IMR-90 (cell line): ENCODE data around the gene PIGN. TPM values are rescaled to one million over a fixed set of nuclear protein-coding genes. Genes with fewer than 3 reads are reported as not detected.

Source experiments
- ATAC-seq: fragments of 200-7000 bp; cut with Tn5 transposase; 2 replicates; pipeline ENCODE4 v1.9.1; 2020; ENCODE audit warnings: low read depth, mild to moderate bottlenecking, moderate library complexity
- BruUV-seq: library from RNA; stranded (reverse); fragments of 400-500 nt; replicated peaks from 2 replicates; lab custom pipeline; 2021; lab: Mats Ljungman, UMichigan
- CTCF ChIA-PET: fragments of 300-600 bp; formaldehyde crosslinking; extraction: SDS; loops from one replicate; lab custom pipeline; 2021; ENCODE audit warnings: antibody characterized with exemption; lab: Yijun Ruan, JAX
- POLR2A ChIA-PET: fragments of 300-600 bp; sonication (Branson Sonifier 250); formaldehyde crosslinking; loops from one replicate; lab custom pipeline; 2022; ENCODE audit warnings: antibody characterized with exemption; ENCODE audit not compliant: unreplicated experiment; lab: Charles Lee
- DNase-seq: peaks from one replicate; pipeline ENCODE4 v3.0.0; 2013
- H2AFZ ChIP-seq: replicated peaks from 2 replicates; pipeline ENCODE3; 2013; ENCODE audit warnings: low read length, mild to moderate bottlenecking; ENCODE audit not compliant: poor library complexity
- H2AK5ac ChIP-seq: 2 replicates; pipeline ENCODE4 v1.6.1; 2013; ENCODE audit warnings: low read depth, low read length, inconsistent platforms
- H2AK9ac ChIP-seq: replicated peaks from 2 replicates; pipeline ENCODE3; 2013; ENCODE audit warnings: mild to moderate bottlenecking, low read depth, low read length, moderate library complexity; ENCODE audit not compliant: poor library complexity
- H2BK120ac ChIP-seq: 2 replicates; pipeline ENCODE4 v1.6.1; 2013; ENCODE audit warnings: low read depth, low read length, inconsistent platforms
- H2BK15ac ChIP-seq: 3 replicates; pipeline ENCODE4 v1.6.1; 2013; ENCODE audit warnings: low read depth, low read length, inconsistent platforms
- H2BK20ac ChIP-seq: 2 replicates; pipeline ENCODE4 v1.6.1; 2013; ENCODE audit warnings: low read depth, mild to moderate bottlenecking, inconsistent platforms, low read length, moderate library complexity
- H2BK5ac ChIP-seq: 2 replicates; pipeline ENCODE4 v1.6.1; 2013; ENCODE audit warnings: mild to moderate bottlenecking, low read depth, low read length, inconsistent platforms; ENCODE audit not compliant: poor library complexity, severe bottlenecking
- H3K14ac ChIP-seq: replicated peaks from 2 replicates; pipeline ENCODE4 v1.6.1; 2013; ENCODE audit warnings: low read depth, low read length, inconsistent platforms
- H3K18ac ChIP-seq: 2 replicates; pipeline ENCODE4 v1.6.1; 2013; ENCODE audit warnings: low read depth, low read length, control low read depth
- H3K23ac ChIP-seq: 2 replicates; pipeline ENCODE4 v1.6.1; 2013; ENCODE audit warnings: low read depth, low read length, inconsistent platforms
- H3K27ac ChIP-seq: 2 replicates; pipeline ENCODE4 v1.5.1; 2013; ENCODE audit warnings: mild to moderate bottlenecking, control low read depth, low read length; ENCODE audit not compliant: insufficient read depth
- H3K27me3 ChIP-seq: 2 replicates; pipeline ENCODE4 v1.6.1; 2013; ENCODE audit warnings: low read length; ENCODE audit not compliant: control insufficient read depth, insufficient read depth
- H3K36me3 ChIP-seq: 2 replicates; pipeline ENCODE4 v1.6.1; 2013; ENCODE audit warnings: low read length, mixed read lengths; ENCODE audit not compliant: control insufficient read depth, insufficient read depth
- H3K4ac ChIP-seq: 2 replicates; pipeline ENCODE4 v1.6.1; 2013; ENCODE audit warnings: low read depth, low read length, inconsistent platforms
- H3K4me1 ChIP-seq: 2 replicates; pipeline ENCODE4 v1.6.1; 2013; ENCODE audit warnings: low read length, mixed read lengths; ENCODE audit not compliant: control insufficient read depth, insufficient read depth
- H3K4me2 ChIP-seq: 2 replicates; pipeline ENCODE4 v1.6.1; 2013; ENCODE audit warnings: low read depth, mild to moderate bottlenecking, control low read depth, low read length, moderate library complexity
- H3K4me3 ChIP-seq: 2 replicates; pipeline ENCODE4 v1.5.1; 2013; ENCODE audit warnings: low read depth, mild to moderate bottlenecking, control low read depth, low read length, moderate library complexity; ENCODE audit not compliant: insufficient read depth
- H3K56ac ChIP-seq: 2 replicates; pipeline ENCODE4 v1.6.1; 2013; ENCODE audit warnings: low read length, inconsistent platforms; ENCODE audit not compliant: insufficient read depth; ENCODE audit errors: extremely low read depth
- H3K79me1 ChIP-seq, 2 experiments: 2 replicates each; pipeline ENCODE4 v1.6.1; 2013; ENCODE audit warnings: low read length in 2 of 2, inconsistent platforms in 1 of 2, low read depth in 1 of 2
- H3K9ac ChIP-seq: 2 replicates; pipeline ENCODE4 v1.6.1; 2013; ENCODE audit warnings: low read depth, low read length, control low read depth
- H3K9me1 ChIP-seq: 2 replicates; pipeline ENCODE4 v1.6.1; 2013; ENCODE audit warnings: low read length, inconsistent platforms; ENCODE audit not compliant: insufficient read depth
- H3K9me3 ChIP-seq: 2 replicates; pipeline ENCODE4 v1.6.1; 2013; ENCODE audit warnings: low read length; ENCODE audit not compliant: control insufficient read depth, insufficient read depth
- H4K20me1 ChIP-seq: 2 replicates; pipeline ENCODE4 v1.6.1; 2013; ENCODE audit warnings: low read length, inconsistent platforms; ENCODE audit not compliant: insufficient read depth
- H4K5ac ChIP-seq: 2 replicates; pipeline ENCODE4 v1.6.1; 2013; ENCODE audit warnings: mild to moderate bottlenecking, low read depth, low read length, control low read depth
- H4K8ac ChIP-seq, 2 experiments: 2 replicates each; pipeline ENCODE4 v1.6.1; 2013; ENCODE audit warnings: low read depth in 2 of 2, low read length in 2 of 2, control low read depth in 1 of 2, inconsistent platforms in 1 of 2
- H4K91ac ChIP-seq: 2 replicates; pipeline ENCODE4 v1.6.1; 2013; ENCODE audit warnings: low read depth, low read length, inconsistent platforms; ENCODE audit not compliant: insufficient read depth
- FOS ChIP-seq: fragments of 150-350 bp; IDR thresholded peaks from 2 replicates; pipeline ENCODE4 v1.6.1; 2016; ENCODE audit warnings: low read depth, low read length
- MAZ ChIP-seq: IDR thresholded peaks from 2 replicates; pipeline ENCODE4 v1.6.1; 2012; ENCODE audit warnings: low read depth, mild to moderate bottlenecking, low read length, improper control_type of control experiment, moderate library complexity, borderline replicate concordance
- MXI1 ChIP-seq: IDR thresholded peaks from 2 replicates; pipeline ENCODE4 v1.6.1; 2012; ENCODE audit warnings: low read depth, mild to moderate bottlenecking, low read length, moderate library complexity, borderline replicate concordance
- POLR2A ChIP-seq: IDR thresholded peaks from 2 replicates; pipeline ENCODE4 v1.6.1; 2012; ENCODE audit warnings: mild to moderate bottlenecking, low read depth, low read length
- RAD21 ChIP-seq: IDR thresholded peaks from 2 replicates; pipeline ENCODE4 v1.6.1; 2012; ENCODE audit warnings: low read length, improper control_type of control experiment
- RCOR1 ChIP-seq: IDR thresholded peaks from 2 replicates; pipeline ENCODE4 v1.6.1; 2012; ENCODE audit warnings: mild to moderate bottlenecking, low read length, improper control_type of control experiment; ENCODE audit not compliant: insufficient replicate concordance
- RFX5 ChIP-seq: IDR thresholded peaks from 2 replicates; pipeline ENCODE4 v1.8.0; 2012; ENCODE audit warnings: low read depth, mild to moderate bottlenecking, low read length, moderate library complexity
- WGBS, 2 experiments: methylation state at CpG; one replicate each; pipeline versions ENCODE4 v1.1.5 to v1.1.7; 2013; ENCODE audit warnings: missing lambda C conversion rate in 2 of 2; ENCODE audit not compliant: insufficient read length in 1 of 2; ENCODE audit errors: extremely low coverage in 2 of 2; 5-methylcytosine and 5-hydroxymethylcytosine counted together
- dilution Hi-C: fragments of 300-500 bp; cut with HindIII; formaldehyde crosslinking; loops from one replicate; pipeline ENCODE4 v1.14.3; 2018; ENCODE audit warnings: low sequenced_read_pairs; ENCODE audit not compliant: unreplicated experiment
- in situ Hi-C: fragments of 300-500 bp; cut with MboI; formaldehyde crosslinking; loops from 3 replicates; pipeline ENCODE4 v1.14.3; 2019; ENCODE audit warnings: low sequenced_read_pairs, inconsistent platforms, mixed read lengths
- intact Hi-C: fragments of 100-400 bp; cut with micrococcal nuclease; formaldehyde crosslinking; loops from 2 replicates; pipeline ENCODE4 v1.10.0; 2022
- polyA plus RNA-seq, 3 experiments: library from polyadenylated mRNA; depleted of rRNA; stranded (reverse); fragments of >200 nt; gene quantifications; 2 replicates each; pipeline ENCODE4 v1.2.3, GENCODE V29; 2012; ENCODE audit warnings: low replicate concordance in 1 of 3
- total RNA-seq: library from RNA; depleted of rRNA; stranded (reverse); fragments of >200 nt; gene quantifications from 2 replicates; pipeline ENCODE4 v1.2.3, GENCODE V29; 2012

The PIGN gene
- total and polyA plus RNA-seq, 2 of the 4 experiments (the other 2 are of a cell fraction) = 9.0 to 17.9 TPM

DNA sequence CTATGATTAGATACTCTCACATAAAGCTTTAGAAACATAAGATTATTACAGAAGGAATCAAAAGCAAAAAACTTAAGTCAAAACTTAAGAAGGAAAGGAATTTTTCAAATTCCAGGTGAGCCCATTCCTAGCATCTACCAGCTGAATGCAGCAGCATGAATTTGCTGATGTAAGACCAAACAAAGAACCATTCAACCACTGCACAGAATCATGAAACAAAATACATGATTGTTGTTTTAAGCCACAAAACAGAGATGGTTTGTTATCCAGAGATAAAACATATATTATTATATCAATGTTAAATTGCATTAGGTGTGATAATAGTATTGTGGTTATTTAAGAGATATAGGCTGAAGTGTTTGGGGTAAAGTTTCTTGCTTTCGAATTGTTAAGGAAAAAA is 29.0 kb downstream of the PIGN start:
- ATAC-seq (no peak), DNase-seq (no peak)
- Histone ChIP-seq H3K18ac (no peak overlapping the region), H3K79me1 (no peaks in the 10 kb centered on the region; a peak in 1 of 4 replicates), H2AK5ac (no peak overlapping the region), H2BK15ac (no peak overlapping the region), H2BK20ac (no peak overlapping the region), H4K20me1 (no peaks in the 10 kb centered on the region), H3K36me3 (peaks cover 2% of the 10 kb centered on the region), H3K9ac (no peak overlapping the region), H2AK9ac (no peak overlapping the region), H3K4me2 (no peak overlapping the region), H3K23ac (no peak overlapping the region), H3K4me3 (no peak overlapping the region), H3K4ac (no peak overlapping the region), H2BK5ac (no peak overlapping the region), H4K91ac (no peak overlapping the region), H4K8ac (no peak overlapping the region), H3K4me1 (no peaks in the 10 kb centered on the region), H2AFZ (no peak overlapping the region), H3K56ac (no peak overlapping the region), H3K27ac (no peak overlapping the region), H3K14ac (no peak overlapping the region), H3K27me3 (no peaks in the 10 kb centered on the region), H4K5ac (no peak overlapping the region), H3K9me1 (no peaks in the 10 kb centered on the region), H2BK120ac (no peak overlapping the region), H3K9me3 (no peaks in the 10 kb centered on the region)
- ChIA-PET POLR2A (no interaction called here), CTCF (no interaction called here)
- dilution Hi-C loops (no loop called here), in situ Hi-C loops (no loop called here), intact Hi-C loops (no loop called here)
- no CpG with 5 or more reads among the region's 1 CpG for WGBS, 2 experiments
- TF ChIP-seq MAZ = no peak
- no peak for TF ChIP-seq RCOR1
- TF ChIP-seq RFX5 = no peak
- no peak for TF ChIP-seq MXI1
- TF ChIP-seq FOS = no peak
- TF ChIP-seq POLR2A = no peak
- no peak for TF ChIP-seq RAD21
- BruUV-seq = no TSS peak
